Activated CD8-positive, alpha-beta memory T cell treated with anti-CD3 and anti-CD28 coated beads for 24 hours (primary cell): ENCODE results near the gene CHRNA10.

Experiments used
- DNase-seq: peaks from one replicate; pipeline ENCODE4 v3.0.0-alpha.2; 2020

CHRNA10 gene

GRCh38 chr11:3627291-3627690 lies 43.9 kb downstream of the CHRNA10 start:
- DNase-seq: no peak

GRCh38 chr11:3626250-3626960 lies 44.8 kb downstream of the CHRNA10 start:
- DNase-seq: no peak

- DNase-seq: no peak
Observed at GRCh38 chr11:3623767-3624458, 47.3 kb downstream of the CHRNA10 start.

DNA sequence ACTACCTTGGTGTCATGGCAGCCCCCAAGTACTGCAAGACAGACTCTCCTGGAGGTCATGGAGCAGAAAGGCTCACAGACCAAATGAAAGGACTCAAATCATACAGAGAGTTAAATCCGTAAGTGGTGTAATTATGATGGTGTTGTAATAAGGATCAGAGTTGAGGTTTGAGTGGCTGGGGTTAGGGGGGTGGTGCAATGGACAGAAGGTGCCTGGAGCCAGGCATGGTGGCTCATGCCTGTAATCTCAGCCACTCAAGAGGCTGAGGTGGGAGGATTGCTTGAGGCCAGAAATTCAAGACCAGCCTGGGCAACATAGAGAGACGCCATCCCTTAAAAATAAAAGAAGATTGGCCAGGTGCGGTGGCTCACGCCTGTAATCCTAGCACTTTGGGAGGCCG lies 48.1 kb downstream of the CHRNA10 start:
- DNase-seq: no peak

GRCh38 chr11:3622521-3622920 lies 48.7 kb downstream of the CHRNA10 start:
- no peak for DNase-seq

- DNase-seq: no peak
Observed at GRCh38 chr11:3617990-3618389, 53.2 kb downstream of the CHRNA10 start.

DNA sequence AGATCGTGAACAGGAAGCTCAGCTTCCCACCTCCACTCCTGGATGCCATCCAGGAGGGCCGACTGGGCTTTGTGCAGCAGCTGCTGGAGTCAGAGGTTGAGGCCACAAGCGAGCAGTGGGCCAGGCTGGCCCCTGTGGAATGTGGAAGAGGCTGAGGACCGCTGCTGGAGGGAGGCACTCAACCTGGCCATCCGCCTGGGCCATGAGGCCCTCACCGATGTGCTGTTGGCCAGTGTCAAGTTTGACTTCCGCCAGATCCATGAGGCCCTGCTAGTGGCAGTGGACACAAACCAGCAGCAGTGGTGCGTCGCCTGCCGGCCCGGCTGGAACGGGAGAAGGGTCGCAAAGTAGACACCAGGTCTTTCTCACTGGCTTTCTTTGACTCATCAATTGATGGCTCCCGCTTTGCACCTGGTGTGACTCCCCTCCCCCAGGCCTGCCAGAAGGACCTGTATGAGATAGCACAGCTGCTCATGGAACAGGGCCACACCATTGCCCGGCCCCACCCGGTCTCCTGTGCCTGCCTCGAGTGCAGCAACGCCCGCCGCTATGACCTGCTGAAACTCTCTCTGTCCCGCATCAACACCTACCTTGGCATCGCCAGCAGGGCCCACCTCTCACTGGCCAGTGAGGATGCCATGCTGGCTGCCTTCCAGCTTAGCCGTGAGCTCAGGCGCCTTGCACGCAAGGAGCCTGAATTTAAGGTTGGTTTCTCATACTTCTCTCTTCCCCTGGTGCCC lies 54.3 kb downstream of the CHRNA10 start:
- no peak for DNase-seq

DNA sequence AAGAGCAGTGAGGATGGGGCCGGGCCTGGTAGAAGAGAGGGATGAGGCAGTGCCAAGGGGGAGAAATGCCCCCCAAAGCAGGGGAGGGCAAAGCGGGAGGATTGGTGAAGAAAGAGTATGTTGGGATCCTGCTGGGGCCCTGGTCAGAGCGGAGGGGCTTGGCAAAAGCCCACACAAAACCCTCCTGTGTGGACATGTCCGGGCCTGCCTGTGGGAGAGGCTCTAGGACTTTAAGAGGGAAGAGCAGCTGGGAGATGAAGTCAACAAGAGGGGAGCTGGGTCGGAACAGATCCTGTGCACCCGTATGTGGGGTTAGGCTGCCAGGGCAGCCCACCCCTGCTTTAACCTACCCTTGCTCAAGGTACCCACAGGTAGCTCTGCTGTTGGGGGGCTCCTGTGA lies 55.2 kb downstream of the CHRNA10 start:
- no peak for DNase-seq
